NCI-H2029 (cell line): ENCODE results near the gene C16orf86.

Experiments
- DNase-seq: peaks from one replicate; lab custom pipeline; 2025; lab: John Stamatoyannopoulos, UW

Gene C16orf86

DNA sequence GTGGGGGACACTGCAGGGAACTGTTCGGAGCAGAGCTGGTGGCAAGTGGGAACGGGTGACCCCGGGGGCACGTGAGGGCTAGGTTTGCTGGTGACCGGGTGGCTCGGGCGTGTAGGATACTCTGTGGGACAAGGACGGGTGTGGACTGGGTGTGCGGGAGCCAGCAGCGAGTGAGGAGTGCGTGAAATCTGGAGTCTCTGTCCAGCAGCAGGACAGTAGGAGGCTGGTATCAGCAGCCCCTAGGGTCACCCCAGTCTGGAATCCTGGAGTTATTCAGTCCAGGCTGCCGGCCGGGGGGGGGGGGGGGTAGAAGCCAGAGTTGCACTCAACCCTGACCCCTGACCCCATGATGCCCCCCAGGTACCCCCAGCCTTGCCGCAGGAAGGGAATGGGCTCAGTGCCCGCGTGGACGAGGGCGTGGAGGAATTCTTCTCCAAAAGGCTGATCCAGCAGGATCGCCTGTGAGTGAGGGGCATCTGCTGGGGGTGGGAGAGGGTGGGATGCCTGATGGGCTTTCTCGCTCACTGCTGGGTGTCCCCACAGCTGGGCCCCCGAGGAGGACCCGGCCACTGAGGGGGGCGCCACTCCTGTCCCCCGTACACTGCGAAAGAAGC, 12.7 kb upstream of the C16orf86 start:
- no peak for DNase-seq

- DNase-seq = no peak
Measured at GRCh38 chr16:67654403-67654911, 12.2 kb upstream of the C16orf86 start.

- DNase-seq = no peak
Measured at GRCh38 chr16:67655363-67655762, 11.3 kb upstream of the C16orf86 start.

DNA sequence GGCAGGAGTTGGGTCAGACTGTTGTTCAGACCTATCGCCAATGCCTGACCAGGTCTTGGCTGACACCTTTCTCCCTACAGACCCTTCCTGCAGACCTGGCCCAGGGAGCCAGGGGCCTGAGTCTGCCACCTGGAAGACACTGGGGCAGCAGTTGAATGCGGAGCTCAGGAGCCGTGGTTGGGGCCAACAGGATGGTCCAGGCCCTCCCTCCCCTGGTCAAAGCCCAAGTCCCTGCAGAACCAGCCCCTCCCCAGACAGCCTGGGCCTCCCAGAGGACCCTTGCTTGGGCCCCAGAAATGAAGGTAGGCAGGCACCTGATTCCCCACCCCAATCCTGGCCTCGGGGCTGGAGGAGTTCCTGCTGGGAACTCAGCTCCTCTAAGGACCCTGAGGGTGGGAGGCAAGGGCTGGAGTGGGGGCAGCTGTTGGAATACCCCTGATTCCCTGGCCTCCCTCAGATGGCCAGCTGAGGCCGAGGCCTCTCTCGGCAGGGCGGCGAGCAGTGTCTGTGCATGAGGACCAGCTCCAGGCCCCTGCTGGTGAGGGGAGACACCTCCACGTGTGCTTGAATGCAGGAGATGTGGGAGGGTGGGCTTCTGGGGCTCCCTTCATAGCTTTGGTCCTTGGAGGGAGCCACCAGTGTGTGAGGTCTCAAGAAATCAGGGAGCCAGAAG, 10.1 kb upstream of the C16orf86 start:
- DNase-seq = no peak

GRCh38 chr16:67657017-67657608, 9.5 kb upstream of the C16orf86 start:
- no peak for DNase-seq

GRCh38 chr16:67657751-67658518, 8.7 kb upstream of the C16orf86 start:
- DNase-seq = no peak

- no peak for DNase-seq
Measured at GRCh38 chr16:67658849-67659674, 7.6 kb upstream of the C16orf86 start.

GRCh38 chr16:67659675-67660563, 6.7 kb upstream of the C16orf86 start, which contains the start of gene ACD:
Gene ACD, minus strand, starts transcription at chr16:67660260. Its CDS starts 40 bp downstream, at chr16:67660220.
- peak; percentile 58 for DNase-seq

DNA sequence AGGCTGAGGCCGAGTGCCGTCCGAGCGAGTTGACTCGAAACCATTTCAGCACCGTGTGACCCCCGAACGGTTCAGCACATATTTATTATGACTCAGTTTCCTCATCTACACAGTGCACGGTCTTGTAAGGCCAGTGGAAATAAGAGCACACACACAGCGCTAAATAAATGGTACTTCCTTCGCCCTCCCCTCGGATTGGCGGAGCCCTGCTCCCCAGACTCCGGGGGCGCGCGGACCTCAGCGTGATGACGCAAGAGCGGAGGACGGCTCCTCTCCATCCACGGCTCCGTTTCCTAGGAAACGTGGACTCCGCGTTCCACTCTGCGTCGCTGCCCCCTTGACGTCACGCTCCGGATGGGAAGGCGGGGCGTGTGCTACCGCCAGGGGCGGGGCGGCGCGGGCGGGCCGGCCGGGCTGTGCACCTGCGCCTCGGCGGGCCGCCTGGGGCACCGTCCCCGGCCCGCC, 6.0 kb upstream of the C16orf86 start, which contains the start of gene PARD6A:
PARD6A (plus strand) TSS at position 397 of the 465 bp plus-strand sequence. CDS start 79 bp downstream, outside the sequence.
- DNase-seq = peak; percentile 88

- no peak for DNase-seq
Measured at GRCh38 chr16:67661101-67661761, 5.4 kb upstream of the C16orf86 start.

- no peak for DNase-seq
Measured at GRCh38 chr16:67661886-67662652, 4.5 kb upstream of the C16orf86 start.

GRCh38 chr16:67662653-67663010, 4.0 kb upstream of the C16orf86 start:
- no peak for DNase-seq

GRCh38 chr16:67663151-67663876, 3.3 kb upstream of the C16orf86 start:
- DNase-seq = no peak

DNA sequence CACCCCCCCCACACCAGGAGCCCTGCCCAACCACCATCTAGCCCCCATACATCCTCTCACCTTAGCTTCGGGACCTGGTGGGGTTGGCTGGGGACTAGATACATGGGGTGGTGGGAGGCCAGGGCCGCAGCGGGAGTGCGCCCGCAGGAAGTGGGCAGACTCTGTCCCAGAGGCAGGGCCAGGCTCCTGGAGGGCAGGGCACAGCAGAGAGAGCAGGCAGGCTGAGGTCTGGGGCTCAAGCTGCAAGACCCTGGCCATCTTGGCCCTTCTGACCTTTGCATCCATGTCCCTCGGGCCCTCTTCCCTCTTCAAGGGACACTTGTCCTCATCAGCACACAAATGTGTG, 2.8 kb upstream of the C16orf86 start:
- no peak for DNase-seq

- DNase-seq = no peak
Measured at GRCh38 chr16:67664258-67664657, 2.4 kb upstream of the C16orf86 start.

DNA sequence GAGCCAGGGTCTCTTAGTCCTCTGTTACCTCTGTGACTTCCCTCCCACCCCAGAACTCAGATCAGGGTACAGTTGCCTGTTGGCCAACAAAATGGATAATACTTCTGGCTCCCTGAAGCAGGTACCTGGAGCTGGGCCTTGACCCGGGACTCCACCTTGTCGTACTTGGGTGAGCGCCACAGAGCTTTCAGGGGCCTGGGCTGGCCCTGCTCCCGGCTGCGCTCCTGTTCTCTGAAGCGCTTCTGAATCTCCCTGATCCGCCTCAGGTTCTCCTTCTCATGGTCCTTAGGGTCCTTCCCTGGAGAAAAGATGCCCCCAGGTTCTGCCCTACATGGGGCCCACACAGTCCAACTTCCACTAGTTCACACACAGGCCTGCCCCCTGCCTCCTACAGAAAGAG, 1.7 kb upstream of the C16orf86 start:
- no peak for DNase-seq

DNA sequence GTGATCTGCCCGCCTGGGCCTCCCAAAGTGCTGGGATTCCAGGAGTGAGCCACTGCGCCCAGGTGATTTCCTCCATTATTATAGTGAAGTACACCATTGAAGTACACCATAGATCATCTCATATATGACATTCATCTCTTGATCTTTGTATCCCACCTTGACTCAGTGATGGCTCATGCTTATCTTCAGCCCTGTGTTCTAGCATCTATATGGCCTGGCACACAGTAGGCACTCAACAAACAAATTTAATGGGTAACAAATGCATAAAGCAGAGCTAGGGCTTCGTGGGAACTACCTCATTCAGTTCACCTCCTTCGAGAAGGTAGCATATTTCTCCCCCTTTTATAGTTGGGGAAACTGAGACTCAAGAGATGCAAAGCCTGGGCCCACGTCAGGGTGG, 1.0 kb upstream of the C16orf86 start:
- no peak for DNase-seq

GRCh38 chr16:67666032-67666551, 522 bp upstream of the C16orf86 start:
- DNase-seq = no peak
